Activated B cell treated with CpG ODN at 0.5 μM for 24 hours (primary cell): ENCODE results near the gene BCORL1. TPM values are rescaled to one million over a fixed set of nuclear protein-coding genes. Genes with fewer than 3 reads are reported as not detected.

Source experiments
- ATAC-seq: fragments of 200-7000 bp; cut with Tn5 transposase; one replicate; pipeline ENCODE4 v1.10.0; 2021; ENCODE audit warnings: low read depth, mild to moderate bottlenecking, moderate library complexity
- CTCF ChIA-PET: fragments of 350-600 bp; sonication (Branson Sonifier 250); formaldehyde crosslinking; loops from one replicate; lab custom pipeline; 2021; ENCODE audit warnings: antibody characterized with exemption; lab: Charles Lee
- POLR2A ChIA-PET: fragments of 350-600 bp; sonication (Branson Sonifier 250); formaldehyde crosslinking; loops from one replicate; lab custom pipeline; 2021; ENCODE audit warnings: antibody characterized with exemption; lab: Charles Lee
- DNase-seq: peaks from one replicate; pipeline ENCODE4 v3.0.0; 2022
- H3K27ac Mint-ChIP-seq: one replicate; pipeline ENCODE4 v1.8.0; 2020; ENCODE audit warnings: mixed read lengths
- H3K27me3 Mint-ChIP-seq: one replicate; pipeline ENCODE4 v1.8.0; 2021; ENCODE audit warnings: mixed read lengths
- H3K36me3 Mint-ChIP-seq: one replicate; pipeline ENCODE4 v1.8.0; 2021; ENCODE audit warnings: low read depth, mixed read lengths
- H3K4me1 Mint-ChIP-seq: one replicate; pipeline ENCODE4 v1.8.0; 2021; ENCODE audit warnings: mixed read lengths
- H3K4me3 Mint-ChIP-seq: one replicate; pipeline ENCODE4 v1.8.0; 2020; ENCODE audit warnings: mild to moderate bottlenecking, mixed read lengths
- H3K9me3 Mint-ChIP-seq: one replicate; pipeline ENCODE4 v1.8.0; 2020; ENCODE audit warnings: mixed read lengths
- CTCF ChIP-seq: fragments of 200-600 bp; IDR thresholded peaks from one replicate; pipeline ENCODE4 v1.8.0; 2022; ENCODE audit warnings: antibody characterized with exemption, mild to moderate bottlenecking
- intact Hi-C: fragments of 100-400 bp; cut with micrococcal nuclease; formaldehyde crosslinking; loops from one replicate; pipeline ENCODE4 v1.15.1; 2024
- total RNA-seq: library from RNA; stranded (reverse); gene quantifications from 2 replicates; pipeline ENCODE4 v1.2.3, GENCODE V29; 2022

Gene BCORL1
- total RNA-seq, 1 donor from 2014 or later = 8.0 TPM

- ChIA-PET POLR2A (interaction anchor here (0.6 kb wide), 1 partner anchor 505 kb away, joined by 4 read pairs; no protein-coding TSS in a partner anchor), CTCF (no interaction called here)
- no peak for ATAC-seq
- Mint-ChIP-seq H3K27ac (peak overlapping the region; percentile 56), H3K4me3 (no peak overlapping the region), H3K36me3 (peaks cover 11% of the 10 kb centered on the region), H3K27me3 (no peaks in the 10 kb centered on the region), H3K9me3 (no peaks in the 10 kb centered on the region), H3K4me1 (peaks cover 63% of the 10 kb centered on the region)
- intact Hi-C loops = loop anchor here (5.0 kb wide), 1 partner anchor 796 kb away; the partner anchor contains the start of gene ENOX2
- TF ChIP-seq CTCF = no peak
- no peak for DNase-seq
These were observed 123.6 kb downstream of the BCORL1 start for GRCh38 chrX:130106071-130106470.

Other genes with a start within 250 kb of the BCORL1 start
- gene XPNPEP2, start 243.7 kb upstream of the BCORL1 start, total RNA-seq = 0.07 TPM in 2 replicates
- 209 TPM in 2 replicates for gene SASH3, start 202.7 kb upstream of the BCORL1 start, total RNA-seq
- 3.9 and 4.2 TPM in 2 replicates for gene ZDHHC9, start 138.7 kb upstream of the BCORL1 start, total RNA-seq
- 33.0 and 33.6 TPM in 2 replicates for gene UTP14A, start 76.5 kb upstream of the BCORL1 start, total RNA-seq
- gene ELF4, start 127.9 kb downstream of the BCORL1 start, total RNA-seq = 32.4 and 33.0 TPM in 2 replicates
- 30.8 and 34.3 TPM in 2 replicates for gene AIFM1, start 183.2 kb downstream of the BCORL1 start, total RNA-seq
- gene RAB33A, start 189.3 kb downstream of the BCORL1 start, total RNA-seq = 6.9 and 8.0 TPM in 2 replicates